K562 (cell line): Measurements from ENCODE around the gene BCL7C. TPM values are rescaled to one million over a fixed set of nuclear protein-coding genes. Genes with fewer than 3 reads are reported as not detected.

ENCODE experiments used
- ARHGAP35 ChIP-seq: fragments of 450-650 bp; IDR thresholded peaks from 2 replicates; pipeline ENCODE4 v1.6.1; 2018; ENCODE audit not compliant: partially characterized antibody
- ARID3A ChIP-seq: IDR thresholded peaks from 2 replicates; pipeline ENCODE4 v1.6.1; 2012; ENCODE audit warnings: low read depth, low read length, improper control_type of control experiment, borderline replicate concordance
- BRF2 ChIP-seq: IDR thresholded peaks from 3 replicates; pipeline ENCODE4 v1.6.1; 2011; ENCODE audit warnings: borderline replicate concordance, mild to moderate bottlenecking; ENCODE audit not compliant: insufficient read length, insufficient read depth
- C11orf30 ChIP-seq: fragments of 450-650 bp; IDR thresholded peaks from 2 replicates; pipeline ENCODE4 v1.6.1; 2016; ENCODE audit warnings: low read depth, mild to moderate bottlenecking
- ESRRA ChIP-seq: fragments of 450-650 bp; IDR thresholded peaks from 2 replicates; pipeline ENCODE4 v1.6.1; 2014; ENCODE audit warnings: low read depth, mild to moderate bottlenecking, moderate library complexity, borderline replicate concordance
- GMEB1 ChIP-seq: fragments of 250-450 bp; sonication (Bioruptor Pico); IDR thresholded peaks from 2 replicates; pipeline ENCODE4 v1.4.0; 2020; ENCODE audit warnings: mild to moderate bottlenecking
- HCFC1 ChIP-seq: IDR thresholded peaks from 2 replicates; pipeline ENCODE4 v1.6.1; 2012; ENCODE audit warnings: low read depth, low read length, improper control_type of control experiment
- HNRNPH1 ChIP-seq: fragments of 200-400 bp; formaldehyde crosslinking; optimal IDR thresholded peaks from 2 replicates; pipeline ENCODE3; 2017; ENCODE audit warnings: low read depth, mild to moderate bottlenecking, low read length, moderate library complexity
- MAFF ChIP-seq: IDR thresholded peaks from 2 replicates; pipeline ENCODE4 v1.6.1; 2012; ENCODE audit warnings: low read length, improper control_type of control experiment
- MAFK ChIP-seq: IDR thresholded peaks from 2 replicates; pipeline ENCODE4 v1.6.1; 2011; ENCODE audit warnings: low read length, improper control_type of control experiment
- NR0B1 ChIP-seq: fragments of 450-650 bp; IDR thresholded peaks from one replicate; pipeline ENCODE4 v1.6.1; 2018; ENCODE audit warnings: mild to moderate bottlenecking, moderate library complexity; ENCODE audit not compliant: partially characterized antibody
- SLC30A9 ChIP-seq: fragments of 250-450 bp; sonication (Bioruptor Pico); IDR thresholded peaks from 2 replicates; pipeline ENCODE4 v1.8.0; 2022; ENCODE audit warnings: mild to moderate bottlenecking, moderate library complexity
- ZNF134 ChIP-seq: fragments of 250-450 bp; sonication (Bioruptor Pico); conservative IDR thresholded peaks from 2 replicates; pipeline ENCODE4 v1.4.0; 2020
- ZNF316 ChIP-seq: fragments of 450-650 bp; IDR thresholded peaks from 2 replicates; pipeline ENCODE4 v1.6.1; 2016
- polyA plus RNA-seq, 8 experiments: library from polyadenylated mRNA; depleted of rRNA in 4 of 8; stranded (reverse) in 5 of 8; unstranded in 3 of 8; fragments of >200 nt; fragmentation: Nextera tagmentation in 2 of 8; fragmentation: Illumina TruSeq in 1 of 8; extraction: Ambion mirVana in 2 of 8; extraction: Trizol in 1 of 8; gene quantifications; 2 replicates each; pipeline versions ENCODE4 v1.2.1 to v1.2.3, GENCODE V29; 2011 to 2014; ENCODE audit warnings: inconsistent platforms in 1 of 8, missing spikeins in 1 of 8
- total RNA-seq, 7 experiments: library from RNA; depleted of rRNA in 6 of 7; stranded (reverse); fragments of >200 nt in 6 of 7; fragmentation: Illumina TruSeq in 2 of 7; extraction: Trizol in 2 of 7; gene quantifications; 2 replicates each; pipeline versions ENCODE4 v1.2.1 to v1.2.3, GENCODE V29; 2011 to 2021; ENCODE audit warnings: low replicate concordance in 1 of 7

The BCL7C gene
- total and polyA plus RNA-seq, 9 of the 15 experiments (the other 6 are each of a cell fraction or from before 2014, with no cell fraction given): 1.7 to 85.8 (median 19.6) TPM

GRCh38 chr16:30846649-30847402 is 47.1 kb downstream of the BCL7C start (continued):
- TF ChIP-seq BRF2: no peak
- TF ChIP-seq ZNF316: peak; percentile 85
- TF ChIP-seq ARID3A: no peak
- TF ChIP-seq HNRNPH1: no peak
- TF ChIP-seq ARHGAP35: no peak
- no peak for TF ChIP-seq NR0B1
- no peak for TF ChIP-seq ZNF134
- peak; percentile 66 for TF ChIP-seq MAFF
- TF ChIP-seq C11orf30: peak; percentile 67
- 0 out of 2 replicates have a peak, but pooled peaks have one; percentile 24 for TF ChIP-seq MAFK
- TF ChIP-seq GMEB1: no peak
- TF ChIP-seq ESRRA: no peak
- TF ChIP-seq HCFC1: no peak
- TF ChIP-seq SLC30A9 (CRISPR knock-in tag): no peak
